Heart left ventricle (tissue), 16 donors: Measurements from ENCODE around the gene RCBTB2. TPM values are rescaled to one million over a fixed set of nuclear protein-coding genes. Genes with fewer than 3 reads are reported as not detected.
A peak's percentile ranks its signal among the peaks of the same experiment; 100 is the strongest.

ENCODE experiments used
- ATAC-seq, 4 donors: fragments of 200-7000 bp; cut with Tn5 transposase; one replicate each; pipeline ENCODE4 v1.9.1; 2020 to 2022; ENCODE audit warnings: moderate library complexity in 4 of 4, mild to moderate bottlenecking in 3 of 4, moderate number of reproducible peaks in 1 of 4
- DNase-seq, 5 donors: peaks; one replicate each; pipeline ENCODE4 v3.0.0-alpha.2; 2020
- H3K27ac ChIP-seq, 12 donors: fragments of 200-600 bp; sonication (generic) in 4 of 12; one replicate each; pipeline versions ENCODE4 v1.5.0 to v1.8.0; 2016 to 2022; ENCODE audit warnings: mild to moderate bottlenecking in 2 of 12
- H3K27me3 ChIP-seq, 9 donors: fragments of 200-600 bp; sonication (generic) in 2 of 9; one replicate each; pipeline versions ENCODE4 v1.5.1 to v1.8.0; 2016 to 2022; ENCODE audit warnings: mild to moderate bottlenecking in 3 of 9
- H3K36me3 ChIP-seq, 9 donors: fragments of 200-600 bp; sonication (generic) in 2 of 9; one replicate each; pipeline versions ENCODE4 v1.5.0 to v1.8.0; 2018 to 2022; ENCODE audit warnings: mild to moderate bottlenecking in 2 of 9
- H3K4me1 ChIP-seq, 12 donors: fragments of 200-600 bp; sonication (generic) in 4 of 12; one replicate each; pipeline versions ENCODE4 v1.5.0 to v1.8.0; 2016 to 2022; ENCODE audit warnings: mild to moderate bottlenecking in 3 of 12
- H3K4me3 ChIP-seq, 12 donors: fragments of 200-600 bp; sonication (generic) in 4 of 12; one replicate each; pipeline versions ENCODE4 v1.5.0 to v1.8.0; 2017 to 2022; ENCODE audit warnings: mild to moderate bottlenecking in 9 of 12, moderate library complexity in 4 of 12
- H3K9me3 ChIP-seq, 12 donors: fragments of 200-600 bp; sonication (generic) in 4 of 12; one replicate each; pipeline versions ENCODE4 v1.5.0 to v1.8.0; 2016 to 2022; ENCODE audit warnings: mild to moderate bottlenecking in 1 of 12
- CTCF ChIP-seq, 12 donors: fragments of 200-600 bp; sonication (generic) in 4 of 12; IDR thresholded peaks; one replicate each; pipeline versions ENCODE4 v1.5.0 to v1.8.0; 2018 to 2022; ENCODE audit warnings: antibody characterized with exemption in 12 of 12, mild to moderate bottlenecking in 5 of 12
- POLR2A ChIP-seq, 2 donors: fragments of 450-650 bp; IDR thresholded peaks; one replicate each; pipeline ENCODE4 v1.6.1; 2017; ENCODE audit warnings: antibody characterized with exemption in 2 of 2, mild to moderate bottlenecking in 2 of 2, moderate library complexity in 2 of 2
- WGBS, 4 donors: extraction: QIAGEN DNeasy Blood & Tissue Kit in 2 of 4; methylation state at CpG; one replicate each; pipeline versions ENCODE4 v1.1.5 to v1.1.7; 2013 to 2018; 5-methylcytosine and 5-hydroxymethylcytosine counted together
- intact Hi-C, 10 donors: fragments of 100-400 bp; cut with DNase I; formaldehyde crosslinking; loops; one replicate each; pipeline versions ENCODE4 v1.11.1 to v1.14.2; 2022
- polyA plus RNA-seq, 2 donors: library from polyadenylated mRNA; stranded (reverse); fragments of 200-250 nt; gene quantifications; one replicate each; pipeline ENCODE4 v1.2.3, GENCODE V29; 2013
- total RNA-seq, 9 donors: library from RNA; depleted of rRNA in 2 of 9; stranded (reverse); fragments of >200 nt in 2 of 9; fragmentation: NEBNext Ultra II Directional in 3 of 9; extraction: Animal tissue kit (Norgen Biotek cat#: 25700) in 3 of 9; gene quantifications; one replicate each; pipeline versions ENCODE4 v1.1.0 to v1.2.4, GENCODE V29; 2016 to 2023
- donor health status: ischemic (EF 13 %, LVEDD 7.1; RV severe dilation, severe dysfunction).
- donor health status: healthy with polysubstance abuse.
- donor health status: DM: no; HTN: yes; CAD: no.
- donor health status: DM: no; HTN: no; CAD: no.
- donor health status: ischemic (EF 25% LVEDD 6.9; RV normal size, moderate dysfunction).
- donor health status: ischemic (EF 25% LVEDD 5.7; RV mildly dilated, moderate dysfunction).
- donor health status: healthy.
- donor health status: DM: yes; HTN: yes; CAD: no.
- donor health status: ischemic (EF 35%, LVEDD 5.7; RV mildly dilated, moderate dysfunction).
- donor health status: nonischemic (EF 11% LVEDD 7.7; RV severe dilation, severe dysfunction).
- donor health status: DM: yes; HTN: yes; CAD: no.
- donor health status: PGD.
- donor health status: ischemic (EF 29% LVEDD 5.4; RV normal size, mild dysfunction).
- donor health status: nonischemic (EF 23%, LVEDD 6.1; RV moderate dilation, normal function).

RCBTB2 gene
- total and polyA plus RNA-seq, 11 donors: 5.9 to 16.2 (median 11.5) TPM

GRCh38 chr13:48531416-48532255 is 1.2 kb downstream of the RCBTB2 start:
- WGBS, 4 donors: 31 to 42% (median 36%) methylated on average over 19 of the region's 19 CpGs
- H3K9me3 ChIP-seq: no peaks in the 10 kb centered on the region
- DNase-seq (no peak), ATAC-seq (no peak)
- no peaks in the 10 kb centered on the region for H3K27me3 ChIP-seq
- intact Hi-C loops: loop anchor here in 6 of 10 donors (1.0 to 5.0 kb wide), 9 partner anchors 8 to 299 kb away; partner anchors contain the start of genes LPAR6 (in 2 of the 6) and ITM2B (in 1 of the 6)
- H3K27ac ChIP-seq: peak overlapping the region; percentile 95 to 99 (median 98)
- H3K4me1 ChIP-seq: peaks cover 0 to 78% (median 26%) of the 10 kb centered on the region in 12 donors
- no peaks in the 10 kb centered on the region for H3K36me3 ChIP-seq
- H3K4me3 ChIP-seq: peak overlapping the region; percentile 33 to 90 (median 72)
- TF ChIP-seq POLR2A (IDR thresholded peaks at IDR 0.05): no peak
- no peak for TF ChIP-seq CTCF (IDR thresholded peaks at IDR 0.05)

- Histone ChIP-seq H3K4me1 (peaks cover 0 to 70% (median 26%) of the 10 kb centered on the region in 12 donors), H3K36me3 (no peaks in the 10 kb centered on the region), H3K9me3 (no peaks in the 10 kb centered on the region), H3K4me3 (peak overlapping the region in 7 of 12 donors; percentile 59 to 83 (median 74)), H3K27me3 (no peaks in the 10 kb centered on the region), H3K27ac (peak overlapping the region in 10 of 12 donors; percentile 95 to 99 (median 98))
- TF ChIP-seq CTCF (IDR thresholded peaks at IDR 0.05) (no peak), POLR2A (IDR thresholded peaks at IDR 0.05) (no peak)
- no peak for ATAC-seq
- intact Hi-C loops: loop anchor here in 6 of 10 donors (5.0 kb wide), 7 partner anchors 36 to 299 kb away; partner anchors contain the start of genes ITM2B (in 1 of the 6) and LPAR6 (in 1 of the 6)
- WGBS, 4 donors: 75 to 92% (median 84%) methylated on average over 6 of the region's 6 CpGs
- DNase-seq: no peak
Observed at GRCh38 chr13:48530833-48531232, 2.0 kb downstream of the RCBTB2 start.

GRCh38 chr13:48528720-48529119 is 4.2 kb downstream of the RCBTB2 start:
- intact Hi-C loops: loop anchor here in 1 of 10 donors (5.0 kb wide), 1 partner anchor 126 kb away; no protein-coding TSS in a partner anchor
- WGBS, 4 donors: 59 to 76% (median 63%) methylated on average over 3 of the region's 3 CpGs

More at GRCh38 chr13:48528720-48529119, 4.2 kb downstream of the RCBTB2 start:
- peaks cover 0 to 60% (median 25%) of the 10 kb centered on the region in 12 donors for H3K4me1 ChIP-seq
- no peaks in the 10 kb centered on the region for H3K36me3 ChIP-seq
- H3K27ac ChIP-seq: peak overlapping the region in 11 of 12 donors; percentile 8 to 75 (median 49)
- H3K9me3 ChIP-seq: no peaks in the 10 kb centered on the region
- DNase-seq: no peak
- TF ChIP-seq CTCF (IDR thresholded peaks at IDR 0.05) (no peak), POLR2A (IDR thresholded peaks at IDR 0.05) (no peak)
- no peak for ATAC-seq
- peak overlapping the region in 8 of 12 donors; percentile 1 to 38 (median 24) for H3K4me3 ChIP-seq
- no peaks in the 10 kb centered on the region for H3K27me3 ChIP-seq
